AG09319 (cell line): ENCODE data around the gene GABRB2.

Experiments
- DNase-seq: peaks from one replicate; pipeline ENCODE4 v3.0.0-alpha.2; 2010; ENCODE audit warnings: low read depth; ENCODE audit errors: extremely low read depth
- CTCF ChIP-seq: IDR thresholded peaks from 2 replicates; pipeline ENCODE4 v1.5.1; 2011; ENCODE audit warnings: low read depth, mild to moderate bottlenecking, inconsistent platforms, low read length, moderate library complexity

Gene GABRB2

GRCh38 chr5:161273410-161273809 lies 273.1 kb downstream of the GABRB2 start:
- no peak for TF ChIP-seq CTCF
- no peak for DNase-seq

GRCh38 chr5:161271816-161272215 lies 274.7 kb downstream of the GABRB2 start:
- no peak for DNase-seq
- no peak for TF ChIP-seq CTCF

- no peak for TF ChIP-seq CTCF
- DNase-seq: no peak
Observed at GRCh38 chr5:161269125-161269524, 277.4 kb downstream of the GABRB2 start.

- TF ChIP-seq CTCF: no peak
- no peak for DNase-seq
Observed at GRCh38 chr5:161266954-161267353, 279.6 kb downstream of the GABRB2 start.

- no peak for TF ChIP-seq CTCF
Observed at GRCh38 chr5:161265006-161265405, 281.5 kb downstream of the GABRB2 start.

GRCh38 chr5:161263191-161263590 lies 283.3 kb downstream of the GABRB2 start:
- no peak for DNase-seq

More at GRCh38 chr5:161265006-161265405, 281.5 kb downstream of the GABRB2 start:
- DNase-seq: no peak

GRCh38 chr5:161261668-161262323 lies 284.7 kb downstream of the GABRB2 start:
- no peak for TF ChIP-seq CTCF
- DNase-seq: no peak

More at GRCh38 chr5:161263191-161263590, 283.3 kb downstream of the GABRB2 start:
- no peak for TF ChIP-seq CTCF
